T-helper 1 cell treated with Interleukin-12 subunit alpha and Interleukin-12 subunit beta and Interleukin-4 antibody, amounts not matched to agents 30 μg/mL and 1 μg/mL, for 36 hours (primary cell): Measurements from ENCODE around the gene KCNMB2.
"Not testable (repeated sequence)": the region's sequence is repeated elsewhere in the genome, so short reads cannot be mapped to it uniquely, and the experiment has no call there.

Experiments
- H3K27ac Mint-ChIP-seq: one replicate; pipeline ENCODE4 v1.8.0; 2021; ENCODE audit warnings: mild to moderate bottlenecking, mixed read lengths
- H3K27me3 Mint-ChIP-seq: one replicate; pipeline ENCODE4 v1.8.0; 2021; ENCODE audit warnings: low read depth, mixed read lengths
- H3K36me3 Mint-ChIP-seq: one replicate; pipeline ENCODE4 v1.8.0; 2021; ENCODE audit warnings: low read depth, mixed read lengths
- H3K4me1 Mint-ChIP-seq: one replicate; pipeline ENCODE4 v1.8.0; 2021; ENCODE audit warnings: low read depth, mixed read lengths
- H3K4me3 Mint-ChIP-seq: one replicate; pipeline ENCODE4 v1.8.0; 2021; ENCODE audit warnings: mild to moderate bottlenecking, moderate library complexity, mixed read lengths
- H3K9me3 Mint-ChIP-seq: one replicate; pipeline ENCODE4 v1.8.0; 2021; ENCODE audit warnings: mixed read lengths

Gene KCNMB2

GRCh38 chr3:178745861-178746655, 209.8 kb downstream of the KCNMB2 start:
- H3K4me3 Mint-ChIP-seq, H3K4me1 Mint-ChIP-seq, H3K27me3 Mint-ChIP-seq, H3K36me3 Mint-ChIP-seq, H3K27ac Mint-ChIP-seq, H3K9me3 Mint-ChIP-seq: not testable (repeated sequence)

- no peak overlapping the region for H3K27ac Mint-ChIP-seq
- H3K27me3 Mint-ChIP-seq: no peaks in the 10 kb centered on the region
- H3K9me3 Mint-ChIP-seq: no peaks in the 10 kb centered on the region
- no peaks in the 10 kb centered on the region for H3K36me3 Mint-ChIP-seq
- H3K4me1 Mint-ChIP-seq: no peaks in the 10 kb centered on the region
- H3K4me3 Mint-ChIP-seq: no peak overlapping the region
Measured at GRCh38 chr3:178748874-178749273, 212.6 kb downstream of the KCNMB2 start.

- Mint-ChIP-seq H3K4me3 (no peak overlapping the region), H3K4me1 (no peaks in the 10 kb centered on the region), H3K36me3 (no peaks in the 10 kb centered on the region), H3K27me3 (no peaks in the 10 kb centered on the region), H3K9me3 (no peaks in the 10 kb centered on the region), H3K27ac (no peak overlapping the region)
Measured at GRCh38 chr3:178749471-178749870, 213.2 kb downstream of the KCNMB2 start.

- Mint-ChIP-seq H3K36me3 (no peaks in the 10 kb centered on the region), H3K9me3 (no peaks in the 10 kb centered on the region), H3K4me3 (no peak overlapping the region), H3K27me3 (no peaks in the 10 kb centered on the region), H3K27ac (no peak overlapping the region), H3K4me1 (no peaks in the 10 kb centered on the region)
Measured at GRCh38 chr3:178750639-178751300, 214.5 kb downstream of the KCNMB2 start.

- H3K4me1 Mint-ChIP-seq: no peaks in the 10 kb centered on the region
- no peaks in the 10 kb centered on the region for H3K36me3 Mint-ChIP-seq
- no peak overlapping the region for H3K4me3 Mint-ChIP-seq
- H3K27ac Mint-ChIP-seq: no peak overlapping the region
- no peaks in the 10 kb centered on the region for H3K27me3 Mint-ChIP-seq
- H3K9me3 Mint-ChIP-seq: no peaks in the 10 kb centered on the region
Measured at GRCh38 chr3:178752843-178753242, 216.6 kb downstream of the KCNMB2 start.

- no peaks in the 10 kb centered on the region for H3K4me1 Mint-ChIP-seq
- H3K4me3 Mint-ChIP-seq: no peak overlapping the region
- no peaks in the 10 kb centered on the region for H3K36me3 Mint-ChIP-seq
- no peaks in the 10 kb centered on the region for H3K9me3 Mint-ChIP-seq
- H3K27me3 Mint-ChIP-seq: no peaks in the 10 kb centered on the region
- no peak overlapping the region for H3K27ac Mint-ChIP-seq
Measured at GRCh38 chr3:178754852-178755510, 218.7 kb downstream of the KCNMB2 start.

GRCh38 chr3:178761024-178761423, 224.8 kb downstream of the KCNMB2 start:
- no peaks in the 10 kb centered on the region for H3K9me3 Mint-ChIP-seq
- no peak overlapping the region for H3K27ac Mint-ChIP-seq
- H3K4me3 Mint-ChIP-seq: no peak overlapping the region
- no peaks in the 10 kb centered on the region for H3K4me1 Mint-ChIP-seq
- no peaks in the 10 kb centered on the region for H3K36me3 Mint-ChIP-seq
- no peaks in the 10 kb centered on the region for H3K27me3 Mint-ChIP-seq

GRCh38 chr3:178761461-178761860, 225.2 kb downstream of the KCNMB2 start:
- Mint-ChIP-seq H3K4me1 (no peaks in the 10 kb centered on the region), H3K36me3 (no peaks in the 10 kb centered on the region), H3K9me3 (no peaks in the 10 kb centered on the region), H3K27ac (no peak overlapping the region), H3K4me3 (no peak overlapping the region), H3K27me3 (no peaks in the 10 kb centered on the region)

GRCh38 chr3:178762385-178762784, 226.1 kb downstream of the KCNMB2 start:
- Mint-ChIP-seq H3K27ac (no peak overlapping the region), H3K4me3 (no peak overlapping the region), H3K36me3 (no peaks in the 10 kb centered on the region), H3K4me1 (no peaks in the 10 kb centered on the region), H3K9me3 (no peaks in the 10 kb centered on the region), H3K27me3 (no peaks in the 10 kb centered on the region)

GRCh38 chr3:178765472-178765871, 229.2 kb downstream of the KCNMB2 start:
- Mint-ChIP-seq H3K4me3 (no peak overlapping the region), H3K9me3 (no peaks in the 10 kb centered on the region), H3K27ac (no peak overlapping the region), H3K36me3 (no peaks in the 10 kb centered on the region), H3K27me3 (no peaks in the 10 kb centered on the region), H3K4me1 (no peaks in the 10 kb centered on the region)

- Mint-ChIP-seq H3K4me1 (no peaks in the 10 kb centered on the region), H3K9me3 (peaks cover 8% of the 10 kb centered on the region), H3K4me3 (no peak overlapping the region), H3K36me3 (peaks cover 2% of the 10 kb centered on the region), H3K27ac (no peak overlapping the region), H3K27me3 (no peaks in the 10 kb centered on the region)
Measured at GRCh38 chr3:178767581-178767980, 231.3 kb downstream of the KCNMB2 start.

- no peak overlapping the region for H3K4me3 Mint-ChIP-seq
- H3K36me3 Mint-ChIP-seq: peaks cover 2% of the 10 kb centered on the region
- H3K4me1 Mint-ChIP-seq: no peaks in the 10 kb centered on the region
- H3K27ac Mint-ChIP-seq: no peak overlapping the region
- H3K9me3 Mint-ChIP-seq: peaks cover 12% of the 10 kb centered on the region
- no peaks in the 10 kb centered on the region for H3K27me3 Mint-ChIP-seq
Measured at GRCh38 chr3:178768072-178768864, 232.0 kb downstream of the KCNMB2 start.

GRCh38 chr3:178771511-178771910, 235.3 kb downstream of the KCNMB2 start:
- Mint-ChIP-seq H3K36me3 (peaks cover 2% of the 10 kb centered on the region), H3K27ac (peak overlapping the region; percentile 20), H3K4me1 (no peaks in the 10 kb centered on the region), H3K4me3 (no peak overlapping the region), H3K27me3 (no peaks in the 10 kb centered on the region), H3K9me3 (peaks cover 12% of the 10 kb centered on the region)

- Mint-ChIP-seq H3K27me3 (no peaks in the 10 kb centered on the region), H3K9me3 (peaks cover 12% of the 10 kb centered on the region), H3K4me3 (no peak overlapping the region), H3K4me1 (no peaks in the 10 kb centered on the region), H3K36me3 (peaks cover 2% of the 10 kb centered on the region), H3K27ac (no peak overlapping the region)
Measured at GRCh38 chr3:178772746-178773145, 236.5 kb downstream of the KCNMB2 start.
